Hepatocyte (in vitro differentiated cells): Measurements from ENCODE around the gene SPOUT1. TPM values are rescaled to one million over a fixed set of nuclear protein-coding genes. Genes with fewer than 3 reads are reported as not detected.
"Not testable (repeated sequence)": the region's sequence is repeated elsewhere in the genome, so short reads cannot be mapped to it uniquely, and the experiment has no call there.

Source experiments
- DNase-seq: peaks from one replicate; pipeline ENCODE4 v3.0.0-alpha.2; 2016; ENCODE audit warnings: low spot score
- H2AFZ ChIP-seq: fragments of 200-600 bp; sonication (generic); 2 replicates; pipeline ENCODE4 v1.6.0; 2016; ENCODE audit warnings: antibody characterized with exemption, mild to moderate bottlenecking
- H3K27ac ChIP-seq: fragments of 200-600 bp; sonication (generic); 2 replicates; pipeline ENCODE4 v1.5.1; 2016; ENCODE audit warnings: mild to moderate bottlenecking
- H3K27me3 ChIP-seq: fragments of 200-600 bp; sonication (generic); 2 replicates; pipeline ENCODE4 v1.6.1; 2016
- H3K36me3 ChIP-seq: fragments of 200-600 bp; sonication (generic); replicated peaks from 2 replicates; pipeline ENCODE4 v1.5.1; 2016; ENCODE audit warnings: low read depth; ENCODE audit not compliant: insufficient read depth
- H3K4me1 ChIP-seq: fragments of 200-600 bp; sonication (generic); 2 replicates; pipeline ENCODE4 v1.5.1; 2016; ENCODE audit warnings: mild to moderate bottlenecking, moderate library complexity; ENCODE audit not compliant: insufficient read depth
- H3K4me2 ChIP-seq: fragments of 200-600 bp; sonication (generic); 2 replicates; pipeline ENCODE4 v1.6.0; 2016
- H3K4me3 ChIP-seq: fragments of 200-600 bp; sonication (generic); 2 replicates; pipeline ENCODE4 v1.5.1; 2016; ENCODE audit warnings: mild to moderate bottlenecking
- H3K79me2 ChIP-seq: fragments of 200-600 bp; sonication (generic); 2 replicates; pipeline ENCODE4 v1.6.0; 2017; ENCODE audit warnings: mild to moderate bottlenecking
- H3K9me2 ChIP-seq: fragments of 200-600 bp; sonication (generic); replicated peaks from 2 replicates; pipeline ENCODE4 v1.6.0; 2017; ENCODE audit warnings: mild to moderate bottlenecking; ENCODE audit not compliant: insufficient read depth
- H3K9me3 ChIP-seq: fragments of 200-600 bp; sonication (generic); 2 replicates; pipeline ENCODE4 v1.5.1; 2016; ENCODE audit warnings: low read depth, mild to moderate bottlenecking
- H4K20me1 ChIP-seq: fragments of 200-600 bp; sonication (generic); 2 replicates; pipeline ENCODE4 v1.6.0; 2016; ENCODE audit warnings: mild to moderate bottlenecking; ENCODE audit not compliant: insufficient read depth, poor library complexity, severe bottlenecking
- EZH2 ChIP-seq: fragments of 200-600 bp; sonication (generic); IDR thresholded peaks from 2 replicates; pipeline ENCODE4 v1.6.1; 2016; ENCODE audit warnings: antibody characterized with exemption, mild to moderate bottlenecking, borderline replicate concordance
- EZH2phosphoT487 ChIP-seq: fragments of 200-600 bp; sonication (generic); IDR thresholded peaks from one replicate; pipeline ENCODE4 v1.6.1; 2018; ENCODE audit warnings: antibody characterized with exemption, mild to moderate bottlenecking, low read depth, moderate library complexity; ENCODE audit not compliant: unreplicated experiment, severe bottlenecking
- WGBS: methylation state at CpG from one replicate; pipeline ENCODE4 v1.1.6; 2016; ENCODE audit warnings: low lambda C conversion rate; ENCODE audit errors: missing lambda C conversion rate; 5-methylcytosine and 5-hydroxymethylcytosine counted together
- polyA plus RNA-seq: library from polyadenylated mRNA; unstranded; fragments of >200 nt; fragmentation: Nextera tagmentation; extraction: Ambion mirVana; gene quantifications from 2 replicates; pipeline ENCODE4 v1.2.1, GENCODE V29; 2016
- total RNA-seq: library from RNA; depleted of rRNA; stranded (reverse); fragments of >200 nt; gene quantifications from 2 replicates; pipeline ENCODE4 v1.2.3, GENCODE V29; 2014
- TF ChIP-seq, protein P1 (sequence below): fragments of 200-600 bp; sonication (generic); IDR thresholded peaks from 2 replicates; pipeline ENCODE4 v1.5.1; 2016; ENCODE audit warnings: antibody characterized with exemption, mild to moderate bottlenecking; ENCODE audit not compliant: poor library complexity

Gene SPOUT1
- total and polyA plus RNA-seq, 2 experiments from 2014 or later, result 27.3 to 38.5 TPM

GRCh38 chr9:128805661-128806060 lies 23.9 kb downstream of the SPOUT1 start:
- no peaks in the 10 kb centered on the region for H3K79me2 ChIP-seq
- no peaks in the 10 kb centered on the region for H3K36me3 ChIP-seq
- no peaks in the 10 kb centered on the region for H3K9me3 ChIP-seq
- no peak overlapping the region for H2AFZ ChIP-seq
- H4K20me1 ChIP-seq, result no peaks in the 10 kb centered on the region
- TF ChIP-seq EZH2, result no peak
- TF ChIP-seq EZH2phosphoT487, result no peak
- TF ChIP-seq, protein P1, sequence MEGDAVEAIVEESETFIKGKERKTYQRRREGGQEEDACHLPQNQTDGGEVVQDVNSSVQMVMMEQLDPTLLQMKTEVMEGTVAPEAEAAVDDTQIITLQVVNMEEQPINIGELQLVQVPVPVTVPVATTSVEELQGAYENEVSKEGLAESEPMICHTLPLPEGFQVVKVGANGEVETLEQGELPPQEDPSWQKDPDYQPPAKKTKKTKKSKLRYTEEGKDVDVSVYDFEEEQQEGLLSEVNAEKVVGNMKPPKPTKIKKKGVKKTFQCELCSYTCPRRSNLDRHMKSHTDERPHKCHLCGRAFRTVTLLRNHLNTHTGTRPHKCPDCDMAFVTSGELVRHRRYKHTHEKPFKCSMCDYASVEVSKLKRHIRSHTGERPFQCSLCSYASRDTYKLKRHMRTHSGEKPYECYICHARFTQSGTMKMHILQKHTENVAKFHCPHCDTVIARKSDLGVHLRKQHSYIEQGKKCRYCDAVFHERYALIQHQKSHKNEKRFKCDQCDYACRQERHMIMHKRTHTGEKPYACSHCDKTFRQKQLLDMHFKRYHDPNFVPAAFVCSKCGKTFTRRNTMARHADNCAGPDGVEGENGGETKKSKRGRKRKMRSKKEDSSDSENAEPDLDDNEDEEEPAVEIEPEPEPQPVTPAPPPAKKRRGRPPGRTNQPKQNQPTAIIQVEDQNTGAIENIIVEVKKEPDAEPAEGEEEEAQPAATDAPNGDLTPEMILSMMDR, result no peak
- 93% methylated on average over 14 of the region's 14 CpGs for WGBS
- H3K27ac ChIP-seq, result no peak overlapping the region
- H3K9me2 ChIP-seq, result no peaks in the 10 kb centered on the region
- no peaks in the 10 kb centered on the region for H3K4me1 ChIP-seq
- H3K4me2 ChIP-seq, result no peak overlapping the region
- H3K4me3 ChIP-seq, result no peak overlapping the region
- no peak for DNase-seq
- no peaks in the 10 kb centered on the region for H3K27me3 ChIP-seq

GRCh38 chr9:128802482-128802881 lies 27.1 kb downstream of the SPOUT1 start:
- WGBS, result 93% methylated on average over 4 of the region's 4 CpGs
- H3K4me1 ChIP-seq, result no peaks in the 10 kb centered on the region

GRCh38 chr9:128800061-128800460 lies 29.5 kb downstream of the SPOUT1 start:
- no peak overlapping the region for H3K4me3 ChIP-seq
- TF ChIP-seq EZH2phosphoT487, result no peak
- TF ChIP-seq EZH2, result no peak
- TF ChIP-seq, protein P1, result no peak
- 96% methylated on average over 7 of the region's 7 CpGs for WGBS
- H3K27me3 ChIP-seq, result no peaks in the 10 kb centered on the region
- no peak overlapping the region for H3K4me2 ChIP-seq
- no peaks in the 10 kb centered on the region for H3K36me3 ChIP-seq
- DNase-seq, result no peak
- no peaks in the 10 kb centered on the region for H4K20me1 ChIP-seq
- H3K27ac ChIP-seq, result no peak overlapping the region
- H2AFZ ChIP-seq, result no peak overlapping the region
- no peaks in the 10 kb centered on the region for H3K79me2 ChIP-seq
- H3K9me2 ChIP-seq, result no peaks in the 10 kb centered on the region
- H3K9me3 ChIP-seq, result no peaks in the 10 kb centered on the region
- H3K4me1 ChIP-seq, result no peaks in the 10 kb centered on the region

More at GRCh38 chr9:128802482-128802881, 27.1 kb downstream of the SPOUT1 start:
- Histone ChIP-seq H3K36me3 (no peaks in the 10 kb centered on the region), H3K4me3 (no peak overlapping the region), H3K27ac (no peak overlapping the region), H3K27me3 (no peaks in the 10 kb centered on the region), H4K20me1 (no peaks in the 10 kb centered on the region), H3K9me3 (no peaks in the 10 kb centered on the region), H3K79me2 (no peaks in the 10 kb centered on the region), H3K4me2 (no peak overlapping the region), H2AFZ (no peak overlapping the region), H3K9me2 (no peaks in the 10 kb centered on the region)
- DNase-seq, result no peak
- TF ChIP-seq, protein P1, result no peak
- TF ChIP-seq EZH2phosphoT487, result no peak

DNA sequence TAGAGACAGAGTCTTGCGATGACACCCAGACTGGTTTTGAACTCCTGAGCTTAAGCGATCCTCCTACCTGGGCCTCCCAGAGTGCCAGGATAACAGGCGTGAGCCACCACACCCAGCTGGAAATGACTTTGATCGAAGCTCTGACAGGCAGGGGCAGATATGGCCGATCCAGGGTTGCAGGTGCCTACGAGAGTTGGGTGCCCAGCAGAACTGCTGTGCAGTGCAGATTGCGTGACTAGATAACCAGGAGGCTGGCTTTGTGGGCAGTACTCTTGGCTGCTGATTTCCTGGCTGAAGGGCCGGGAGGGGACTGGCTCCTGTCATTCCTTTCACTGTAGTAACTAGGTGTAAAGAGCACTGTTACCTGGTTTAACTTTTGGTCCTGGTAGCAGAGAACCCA lies 30.7 kb downstream of the SPOUT1 start:
- Histone ChIP-seq H3K36me3 (no peaks in the 10 kb centered on the region), H4K20me1 (no peaks in the 10 kb centered on the region), H3K4me2 (no peak overlapping the region)

GRCh38 chr9:128794961-128795360 lies 34.6 kb downstream of the SPOUT1 start:
- H3K36me3 ChIP-seq, H3K4me2 ChIP-seq, H3K4me3 ChIP-seq, H3K9me3 ChIP-seq, H3K9me2 ChIP-seq, H3K4me1 ChIP-seq, H3K27me3 ChIP-seq, H2AFZ ChIP-seq, DNase-seq, H3K27ac ChIP-seq, H3K79me2 ChIP-seq, H4K20me1 ChIP-seq: not testable (repeated sequence)
- 42% methylated on average over 2 of the region's 2 CpGs for WGBS

More for the DNA sequence above, 30.7 kb downstream of the SPOUT1 start:
- Histone ChIP-seq H3K9me2 (no peaks in the 10 kb centered on the region), H3K4me1 (no peaks in the 10 kb centered on the region), H2AFZ (no peak overlapping the region), H3K79me2 (no peaks in the 10 kb centered on the region), H3K4me3 (no peak overlapping the region), H3K27ac (no peak overlapping the region), H3K27me3 (no peaks in the 10 kb centered on the region), H3K9me3 (no peaks in the 10 kb centered on the region)
- WGBS, result 94% methylated on average over 8 of the region's 8 CpGs
- no peak for TF ChIP-seq EZH2
- TF ChIP-seq, protein P1, result no peak
- no peak for TF ChIP-seq EZH2phosphoT487
- DNase-seq, result no peak
